ENCODE results near the gene PRRT3. TPM values are rescaled to one million over a fixed set of nuclear protein-coding genes. Genes with fewer than 3 reads are reported as not detected.

Gene PRRT3
- total and polyA plus RNA-seq, 2 experiments from 2014 or later, result 4.3 to 6.9 TPM

GRCh38 chr3:9912294-9912935 is 39.8 kb downstream of the PRRT3 start (continued):
- TF ChIP-seq ETS1 (IDR thresholded peaks at IDR 0.05) (no peak), REST (IDR thresholded peaks at IDR 0.05; ENCODE audit: unreplicated experiment) (no peak), STAT1 (IDR thresholded peaks at IDR 0.05; ENCODE audit: unreplicated experiment) (no peak), NANOG (IDR thresholded peaks at IDR 0.05; ENCODE audit: borderline replicate concordance) (no peak), EZH2phosphoT487 (IDR thresholded peaks at IDR 0.05; ENCODE audit: unreplicated experiment) (no peak)

- no peak overlapping the region for H3K27ac ChIP-seq (ENCODE audit: low read depth)
- ATAC-seq, result no peak
- Mint-ChIP-seq H3K9me3 (peaks cover 19% of the 10 kb centered on the region), H3K27me3 (ENCODE audit: insufficient read depth, low read depth, poor library complexity) (peaks cover 8% of the 10 kb centered on the region), H3K4me3 (no peak overlapping the region), H3K27ac (no peak overlapping the region), H3K4me1 (peaks cover 12% of the 10 kb centered on the region), H3K36me3 (ENCODE audit: low read depth) (peaks cover 17% of the 10 kb centered on the region)
- H3K79me2 ChIP-seq (replicated peaks; ENCODE audit: insufficient read depth), result no peaks in the 10 kb centered on the region
- H3K4me2 ChIP-seq, result no peak overlapping the region
- peaks cover 12% of the 10 kb centered on the region; the same call in 1 of the 2 replicates for H3K27me3 ChIP-seq (ENCODE audit: insufficient read depth)
- DNase-seq (ENCODE audit: low spot score), result no peak
- no peaks in the 10 kb centered on the region for H3K36me3 ChIP-seq (ENCODE audit: insufficient read depth)
- no peak overlapping the region for H2AFZ ChIP-seq
- H4K20me1 ChIP-seq (replicated peaks; ENCODE audit: insufficient read depth), result no peaks in the 10 kb centered on the region
- H3F3A ChIP-seq (replicated peaks; ENCODE audit: low read depth), result 0 out of 2 replicates have a peak, but pooled peaks cover 5% of the 10 kb centered on the region
- no peak overlapping the region for H3K4me3 ChIP-seq
- 0 out of 2 replicates have a peak, but pooled peaks cover 4% of the 10 kb centered on the region for H3K9me2 ChIP-seq (ENCODE audit: insufficient read depth)
- peaks cover 10% of the 10 kb centered on the region for H3K4me1 ChIP-seq (ENCODE audit: insufficient read depth)
- TF ChIP-seq ZNF114 (CRISPR knock-in tag; IDR thresholded peaks at IDR 0.05) (no peak), ZNF331 (CRISPR knock-in tag; IDR thresholded peaks at IDR 0.05; ENCODE audit: low read depth) (no peak), STAT1 (IDR thresholded peaks at IDR 0.05; ENCODE audit: unreplicated experiment) (no peak), ETS1 (IDR thresholded peaks at IDR 0.05) (no peak), EZH2 (IDR thresholded peaks at IDR 0.05; ENCODE audit: low read depth, unreplicated experiment) (no peak), EZH2phosphoT487 (IDR thresholded peaks at IDR 0.05; ENCODE audit: unreplicated experiment) (no peak)
- TF ChIP-seq, protein P1, sequence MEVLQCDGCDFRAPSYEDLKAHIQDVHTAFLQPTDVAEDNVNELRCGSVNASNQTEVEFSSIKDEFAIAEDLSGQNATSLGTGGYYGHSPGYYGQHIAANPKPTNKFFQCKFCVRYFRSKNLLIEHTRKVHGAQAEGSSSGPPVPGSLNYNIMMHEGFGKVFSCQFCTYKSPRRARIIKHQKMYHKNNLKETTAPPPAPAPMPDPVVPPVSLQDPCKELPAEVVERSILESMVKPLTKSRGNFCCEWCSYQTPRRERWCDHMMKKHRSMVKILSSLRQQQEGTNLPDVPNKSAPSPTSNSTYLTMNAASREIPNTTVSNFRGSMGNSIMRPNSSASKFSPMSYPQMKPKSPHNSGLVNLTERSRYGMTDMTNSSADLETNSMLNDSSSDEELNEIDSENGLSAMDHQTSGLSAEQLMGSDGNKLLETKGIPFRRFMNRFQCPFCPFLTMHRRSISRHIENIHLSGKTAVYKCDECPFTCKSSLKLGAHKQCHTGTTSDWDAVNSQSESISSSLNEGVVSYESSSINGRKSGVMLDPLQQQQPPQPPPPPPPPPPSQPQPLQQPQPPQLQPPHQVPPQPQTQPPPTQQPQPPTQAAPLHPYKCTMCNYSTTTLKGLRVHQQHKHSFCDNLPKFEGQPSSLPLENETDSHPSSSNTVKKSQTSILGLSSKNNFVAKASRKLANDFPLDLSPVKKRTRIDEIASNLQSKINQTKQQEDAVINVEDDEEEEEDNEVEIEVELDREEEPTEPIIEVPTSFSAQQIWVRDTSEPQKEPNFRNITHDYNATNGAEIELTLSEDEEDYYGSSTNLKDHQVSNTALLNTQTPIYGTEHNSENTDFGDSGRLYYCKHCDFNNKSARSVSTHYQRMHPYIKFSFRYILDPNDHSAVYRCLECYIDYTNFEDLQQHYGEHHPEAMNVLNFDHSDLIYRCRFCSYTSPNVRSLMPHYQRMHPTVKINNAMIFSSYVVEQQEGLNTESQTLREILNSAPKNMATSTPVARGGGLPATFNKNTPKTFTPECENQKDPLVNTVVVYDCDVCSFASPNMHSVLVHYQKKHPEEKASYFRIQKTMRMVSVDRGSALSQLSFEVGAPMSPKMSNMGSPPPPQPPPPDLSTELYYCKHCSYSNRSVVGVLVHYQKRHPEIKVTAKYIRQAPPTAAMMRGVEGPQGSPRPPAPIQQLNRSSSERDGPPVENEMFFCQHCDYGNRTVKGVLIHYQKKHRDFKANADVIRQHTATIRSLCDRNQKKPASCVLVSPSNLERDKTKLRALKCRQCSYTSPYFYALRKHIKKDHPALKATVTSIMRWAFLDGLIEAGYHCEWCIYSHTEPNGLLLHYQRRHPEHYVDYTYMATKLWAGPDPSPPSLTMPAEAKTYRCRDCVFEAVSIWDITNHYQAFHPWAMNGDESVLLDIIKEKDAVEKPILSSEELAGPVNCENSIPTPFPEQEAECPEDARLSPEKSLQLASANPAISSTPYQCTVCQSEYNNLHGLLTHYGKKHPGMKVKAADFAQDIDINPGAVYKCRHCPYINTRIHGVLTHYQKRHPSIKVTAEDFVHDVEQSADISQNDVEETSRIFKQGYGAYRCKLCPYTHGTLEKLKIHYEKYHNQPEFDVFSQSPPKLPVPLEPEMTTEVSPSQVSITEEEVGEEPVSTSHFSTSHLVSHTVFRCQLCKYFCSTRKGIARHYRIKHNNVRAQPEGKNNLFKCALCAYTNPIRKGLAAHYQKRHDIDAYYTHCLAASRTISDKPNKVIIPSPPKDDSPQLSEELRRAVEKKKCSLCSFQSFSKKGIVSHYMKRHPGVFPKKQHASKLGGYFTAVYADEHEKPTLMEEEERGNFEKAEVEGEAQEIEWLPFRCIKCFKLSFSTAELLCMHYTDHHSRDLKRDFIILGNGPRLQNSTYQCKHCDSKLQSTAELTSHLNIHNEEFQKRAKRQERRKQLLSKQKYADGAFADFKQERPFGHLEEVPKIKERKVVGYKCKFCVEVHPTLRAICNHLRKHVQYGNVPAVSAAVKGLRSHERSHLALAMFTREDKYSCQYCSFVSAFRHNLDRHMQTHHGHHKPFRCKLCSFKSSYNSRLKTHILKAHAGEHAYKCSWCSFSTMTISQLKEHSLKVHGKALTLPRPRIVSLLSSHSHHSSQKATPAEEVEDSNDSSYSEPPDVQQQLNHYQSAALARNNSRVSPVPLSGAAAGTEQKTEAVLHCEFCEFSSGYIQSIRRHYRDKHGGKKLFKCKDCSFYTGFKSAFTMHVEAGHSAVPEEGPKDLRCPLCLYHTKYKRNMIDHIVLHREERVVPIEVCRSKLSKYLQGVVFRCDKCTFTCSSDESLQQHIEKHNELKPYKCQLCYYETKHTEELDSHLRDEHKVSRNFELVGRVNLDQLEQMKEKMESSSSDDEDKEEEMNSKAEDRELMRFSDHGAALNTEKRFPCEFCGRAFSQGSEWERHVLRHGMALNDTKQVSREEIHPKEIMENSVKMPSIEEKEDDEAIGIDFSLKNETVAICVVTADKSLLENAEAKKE (CRISPR knock-in tag; IDR thresholded peaks at IDR 0.05), result no peak
These were observed 40.3 kb downstream of the PRRT3 start for GRCh38 chr3:9911863-9912262.
